GM18508 (cell line): ENCODE measurements around the gene TTLL5.

Experiments
- ATAC-seq: cut with Tn5 transposase; IDR thresholded peaks from one replicate; pipeline ENCODE4 v1.9.1; 2021; ENCODE audit warnings: moderate number of reproducible peaks; ENCODE audit not compliant: insufficient read depth, unreplicated experiment

Gene TTLL5

DNA sequence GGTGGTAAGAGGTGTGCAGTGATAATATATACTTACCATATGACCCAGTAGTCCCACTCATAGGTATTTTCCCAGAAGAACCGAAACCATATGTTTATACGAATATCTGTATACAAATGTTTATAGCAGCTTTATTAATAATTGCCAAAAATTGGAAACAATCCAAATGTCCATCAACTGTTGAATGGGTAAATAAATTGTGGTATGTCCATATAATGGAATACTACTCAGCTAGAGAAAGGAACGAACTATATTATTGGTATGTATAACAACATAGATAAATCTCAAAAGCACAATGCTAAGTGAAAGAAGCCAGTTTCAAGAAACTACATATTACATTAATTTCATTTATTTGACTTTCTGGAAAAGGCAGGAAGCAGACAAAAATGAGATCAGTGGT, 66.1 kb downstream of the TTLL5 start:
- no peak for ATAC-seq

DNA sequence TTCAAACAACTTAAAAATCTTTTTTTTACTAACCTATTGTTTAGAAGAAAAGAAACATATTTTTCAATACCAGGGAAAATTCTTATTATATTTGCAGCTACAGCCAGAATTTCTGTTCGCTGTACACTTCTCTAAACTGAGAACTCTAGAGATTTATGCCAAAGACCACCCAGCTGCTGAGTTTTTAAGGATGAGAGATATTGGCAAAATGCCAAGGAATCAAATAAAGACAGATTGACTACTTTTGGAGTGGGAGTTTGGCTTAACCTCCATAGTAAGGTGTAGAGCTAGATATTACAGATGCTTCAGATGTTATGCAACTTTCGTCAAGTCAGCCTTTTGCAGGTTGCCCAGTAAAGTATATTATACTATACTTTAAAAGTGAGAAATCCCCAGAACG, 71.8 kb downstream of the TTLL5 start:
- ATAC-seq, result no peak

DNA sequence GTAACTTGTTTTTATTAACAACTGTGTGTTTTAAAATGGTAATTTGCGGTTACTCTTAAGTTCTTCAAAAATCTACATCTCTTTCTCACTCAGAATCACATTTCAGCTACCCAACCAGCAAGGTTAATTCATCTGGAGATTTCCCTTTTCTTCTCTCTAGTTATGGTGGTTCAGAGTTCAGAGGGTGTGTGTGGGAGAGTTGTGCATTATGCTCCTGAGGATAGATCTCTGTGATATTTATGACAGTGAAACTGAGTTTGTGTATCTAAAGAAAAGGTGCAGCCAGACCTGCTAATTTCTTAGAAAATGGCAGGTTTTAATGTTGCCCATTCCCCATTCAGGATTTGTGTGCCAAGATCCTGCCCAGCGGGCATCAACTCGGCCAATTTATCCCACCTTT, 73.8 kb downstream of the TTLL5 start:
- no peak for ATAC-seq

DNA sequence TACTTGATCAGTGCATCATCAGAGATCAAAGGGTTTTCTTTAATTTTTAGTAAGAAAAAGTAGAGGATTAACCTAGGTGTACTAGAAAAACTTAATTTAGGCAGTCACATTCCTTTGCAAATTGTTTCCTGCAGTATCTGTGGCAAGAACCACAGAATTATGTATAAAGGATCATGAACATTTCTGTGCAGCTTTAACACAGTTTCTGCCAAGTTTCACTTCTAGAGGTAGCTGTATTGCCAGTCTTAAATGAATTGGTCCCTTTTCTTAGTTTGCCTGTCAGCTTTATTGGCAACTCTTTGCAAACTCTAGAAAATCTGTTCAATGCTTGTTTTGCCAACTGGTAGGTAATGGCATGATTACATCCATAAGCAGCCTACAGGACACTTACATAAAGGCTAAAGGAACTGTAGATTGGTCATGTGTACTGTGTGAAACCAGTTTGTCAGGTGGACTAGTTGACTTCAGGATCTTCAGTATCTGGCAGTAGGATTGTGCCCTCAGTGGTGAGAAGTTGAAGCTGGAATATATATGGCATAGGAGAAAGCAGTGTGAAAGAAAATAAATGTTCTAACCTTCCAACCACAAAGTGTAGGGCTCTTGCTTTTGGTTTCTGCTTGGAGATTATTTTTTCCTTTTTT, 75.9 kb downstream of the TTLL5 start:
- ATAC-seq, result no peak

DNA sequence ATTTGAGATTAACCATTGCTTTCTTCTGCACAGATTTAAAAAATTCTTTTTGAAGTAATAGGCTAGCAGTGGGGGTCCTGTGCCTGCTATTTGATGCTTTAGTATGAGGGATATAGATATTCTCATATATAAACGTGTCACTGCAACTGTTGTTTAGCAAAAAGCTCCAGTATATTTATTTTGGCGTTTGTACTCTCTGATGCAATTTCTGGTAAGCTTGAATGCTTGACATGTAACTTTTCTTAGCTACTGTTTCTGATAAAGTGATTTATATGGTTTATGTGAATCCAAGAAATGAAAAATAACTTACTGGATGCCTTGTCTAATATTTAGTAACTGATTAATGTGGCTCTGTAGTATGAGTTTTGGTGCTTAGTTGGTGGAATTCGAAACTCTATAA, 77.1 kb downstream of the TTLL5 start:
- ATAC-seq, result no peak

DNA sequence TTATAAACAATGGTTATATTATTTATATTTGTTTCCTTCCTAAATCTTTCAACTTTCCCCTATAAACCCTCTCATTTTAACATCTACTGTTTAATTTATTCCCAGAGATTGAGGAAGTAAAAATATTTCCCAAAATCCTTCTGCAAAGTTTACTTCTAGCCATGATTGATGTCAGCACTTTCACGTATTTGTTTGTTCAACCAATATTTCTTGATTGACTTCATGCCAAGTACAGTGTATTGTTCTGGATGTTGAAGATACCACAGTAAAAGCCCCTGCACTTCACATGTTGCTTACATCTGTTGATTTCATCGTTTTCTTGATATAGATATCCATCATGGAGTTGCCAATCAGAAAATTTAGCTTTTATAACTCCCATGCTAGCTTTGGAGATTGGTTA, 81.8 kb downstream of the TTLL5 start:
- no peak for ATAC-seq

DNA sequence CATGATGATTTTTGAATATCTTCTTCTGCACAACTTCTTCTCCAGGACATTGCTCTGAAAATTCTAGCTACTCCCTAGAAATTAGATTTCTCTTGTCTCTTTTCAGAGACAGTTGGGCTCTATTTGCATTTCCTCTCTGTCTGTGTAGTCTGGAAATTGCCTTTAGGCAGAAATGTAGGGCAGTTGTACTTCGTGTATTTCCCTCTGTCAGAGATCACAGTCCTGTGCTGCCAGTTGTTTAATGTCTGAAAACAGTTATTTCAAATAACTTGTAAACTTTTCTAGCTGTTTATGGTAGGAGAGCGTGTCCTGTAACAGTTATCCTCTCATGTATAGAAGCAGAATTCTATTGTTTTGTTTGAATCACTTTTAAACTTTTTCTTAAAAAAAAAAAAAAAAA, 86.9 kb downstream of the TTLL5 start:
- ATAC-seq, result no peak

DNA sequence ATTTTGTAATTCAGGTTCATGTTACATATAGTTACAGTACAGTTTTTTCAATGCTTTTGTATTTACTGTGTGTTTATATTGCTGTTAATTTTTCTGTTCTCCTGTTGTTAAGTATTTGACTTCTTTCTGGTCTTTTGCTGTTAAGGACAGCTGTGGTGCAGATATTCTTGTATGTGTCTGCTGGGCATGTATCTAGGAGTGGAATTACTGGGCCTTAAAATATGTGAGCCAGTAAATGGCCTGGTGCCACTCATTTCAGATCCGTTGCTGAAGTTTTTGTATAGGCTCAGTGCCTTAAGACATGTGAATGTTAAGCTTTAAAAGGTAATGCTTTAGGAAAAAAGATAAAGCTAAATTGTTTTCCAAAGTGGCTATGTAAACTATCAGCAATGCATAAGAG, 87.3 kb downstream of the TTLL5 start:
- ATAC-seq, result no peak

DNA sequence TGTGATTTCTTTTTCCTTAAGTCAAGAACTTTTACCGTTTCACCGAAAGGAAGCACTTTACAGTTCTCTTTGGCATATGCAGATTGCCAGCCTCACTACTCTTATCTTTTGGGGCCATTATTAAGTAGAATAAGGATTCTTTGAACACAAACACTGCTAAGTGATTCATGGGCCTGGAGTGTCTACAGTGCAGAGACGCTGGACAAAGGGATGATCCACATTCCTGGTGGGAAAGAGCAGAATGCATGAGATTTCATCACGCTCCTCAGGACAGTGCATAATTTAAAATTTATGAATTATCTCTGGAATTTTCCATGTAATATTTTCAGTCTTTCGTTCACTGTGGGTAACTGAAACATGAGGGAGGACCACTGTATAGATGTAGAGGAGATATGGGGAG, 90.2 kb downstream of the TTLL5 start:
- no peak for ATAC-seq

DNA sequence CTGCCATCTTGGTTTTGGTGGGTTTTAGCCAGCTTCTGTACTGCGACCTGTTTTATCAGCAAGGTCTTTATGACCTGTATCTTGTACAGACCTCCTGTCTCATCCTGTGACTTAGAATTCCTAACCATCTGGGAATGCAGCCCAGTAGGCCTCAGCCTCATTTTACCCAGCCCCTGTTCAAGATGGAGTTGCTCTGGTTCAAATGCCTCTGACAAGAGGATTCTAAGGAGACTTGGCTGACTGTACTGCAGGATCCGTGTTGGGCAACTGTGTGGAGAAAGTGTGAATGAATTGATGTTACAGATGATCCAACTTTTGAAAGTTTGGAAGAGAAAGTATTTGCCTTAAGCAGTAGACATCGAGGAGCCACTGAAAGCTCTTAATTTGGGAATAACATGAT, 91.0 kb downstream of the TTLL5 start:
- ATAC-seq, result no peak

DNA sequence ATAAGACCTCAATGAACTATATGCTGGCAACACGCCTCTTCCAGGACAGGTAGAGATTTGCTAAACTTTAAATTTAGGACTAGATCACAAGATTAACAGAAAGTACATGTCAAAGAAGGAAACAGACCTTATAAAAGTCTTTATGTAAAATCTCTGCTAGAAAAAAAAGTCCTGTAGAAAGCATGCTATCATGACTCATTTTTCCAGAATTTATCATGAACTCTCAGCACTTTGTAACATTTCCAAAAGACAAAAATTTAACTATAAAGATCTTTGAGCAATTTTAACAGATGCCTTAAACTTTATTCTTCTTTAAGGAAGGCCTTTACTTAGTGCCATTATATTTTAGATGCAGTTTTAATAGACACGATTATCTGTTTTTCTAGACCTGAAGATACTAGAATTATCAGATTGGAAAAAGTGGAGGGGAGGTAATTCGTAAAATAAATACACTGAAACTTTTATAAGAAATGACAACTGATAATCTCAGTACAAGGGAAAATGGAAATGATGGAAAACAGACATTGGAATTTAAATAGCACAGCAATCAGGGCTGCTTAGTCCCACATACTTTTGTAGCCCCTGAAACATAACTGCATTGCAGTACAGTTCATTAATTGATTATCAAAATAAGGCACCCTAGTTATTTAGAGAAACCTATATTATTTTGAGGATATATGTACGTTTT, 92.0 kb downstream of the TTLL5 start:
- no peak for ATAC-seq

DNA sequence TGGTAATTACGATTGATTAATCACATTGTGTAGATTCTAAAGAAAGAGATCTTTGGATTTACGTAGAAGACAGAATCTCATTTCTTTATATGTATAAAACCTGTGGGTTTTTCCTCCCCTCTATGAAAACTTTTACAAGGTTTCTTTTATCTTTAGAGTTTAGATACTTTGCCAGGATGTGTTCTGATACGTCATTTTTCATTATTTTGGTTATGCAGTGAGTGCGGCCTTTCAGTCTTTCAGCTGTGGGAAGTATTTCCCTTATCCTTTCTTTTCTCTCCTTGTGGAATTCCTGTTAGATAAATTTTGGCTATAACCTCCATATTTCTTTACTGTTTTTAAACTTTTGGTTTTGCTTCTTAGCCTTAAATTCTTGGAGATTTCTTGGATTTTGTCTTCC, 92.7 kb downstream of the TTLL5 start:
- no peak for ATAC-seq

DNA sequence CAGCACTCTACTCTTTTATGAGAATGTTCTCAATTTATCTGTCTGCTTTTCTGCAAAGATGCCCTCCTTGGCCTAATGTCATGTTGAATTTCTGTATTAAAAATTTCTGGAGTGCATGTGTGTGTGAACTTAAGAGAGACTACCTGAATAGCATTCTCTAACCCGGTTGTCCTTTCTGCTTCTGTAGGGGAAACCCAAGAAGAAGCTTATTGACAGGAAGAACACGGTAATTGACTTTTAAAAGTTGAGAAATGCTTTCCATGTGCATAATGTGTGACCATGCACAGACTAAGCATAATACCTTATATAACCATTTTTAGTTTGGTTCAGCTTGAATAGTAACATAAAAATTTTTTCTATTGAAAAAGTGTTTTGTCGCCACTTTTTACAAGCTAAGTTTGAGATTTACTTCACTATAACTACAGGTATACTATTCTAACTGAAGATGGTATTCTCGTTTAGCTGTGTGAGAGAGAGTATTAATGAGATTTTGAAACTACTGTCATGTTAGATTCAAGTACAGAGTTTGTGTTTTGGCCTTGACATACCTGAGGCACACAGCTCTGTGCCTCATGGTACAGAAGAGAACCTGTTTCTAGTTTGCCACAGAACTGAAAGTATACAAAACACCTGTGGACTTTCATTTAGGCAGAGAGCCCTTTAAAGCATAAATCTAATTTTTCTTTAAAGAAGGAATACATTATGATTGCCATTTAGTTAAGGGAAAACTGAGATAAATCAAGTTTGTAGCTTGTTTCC, 96.8 kb downstream of the TTLL5 start:
- ATAC-seq, result no peak

DNA sequence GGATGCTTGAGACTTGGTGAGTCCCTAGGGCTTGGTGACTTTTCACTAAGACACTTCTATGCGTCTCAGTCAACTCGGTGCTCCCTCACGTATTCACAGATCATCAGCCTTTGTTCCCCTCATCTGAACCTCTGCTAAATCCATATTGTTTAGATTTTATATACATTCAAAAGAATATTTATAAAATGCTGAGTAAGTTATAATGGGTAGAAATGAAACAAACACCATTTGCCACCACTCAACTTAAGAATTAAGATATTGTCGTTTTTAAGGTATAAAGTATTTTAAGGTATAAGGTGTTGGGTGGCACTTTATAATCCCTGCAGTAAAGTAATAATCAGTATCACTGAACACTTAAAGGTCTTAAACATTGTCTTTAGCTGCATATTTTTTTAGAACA, 103.0 kb downstream of the TTLL5 start:
- ATAC-seq, result no peak

DNA sequence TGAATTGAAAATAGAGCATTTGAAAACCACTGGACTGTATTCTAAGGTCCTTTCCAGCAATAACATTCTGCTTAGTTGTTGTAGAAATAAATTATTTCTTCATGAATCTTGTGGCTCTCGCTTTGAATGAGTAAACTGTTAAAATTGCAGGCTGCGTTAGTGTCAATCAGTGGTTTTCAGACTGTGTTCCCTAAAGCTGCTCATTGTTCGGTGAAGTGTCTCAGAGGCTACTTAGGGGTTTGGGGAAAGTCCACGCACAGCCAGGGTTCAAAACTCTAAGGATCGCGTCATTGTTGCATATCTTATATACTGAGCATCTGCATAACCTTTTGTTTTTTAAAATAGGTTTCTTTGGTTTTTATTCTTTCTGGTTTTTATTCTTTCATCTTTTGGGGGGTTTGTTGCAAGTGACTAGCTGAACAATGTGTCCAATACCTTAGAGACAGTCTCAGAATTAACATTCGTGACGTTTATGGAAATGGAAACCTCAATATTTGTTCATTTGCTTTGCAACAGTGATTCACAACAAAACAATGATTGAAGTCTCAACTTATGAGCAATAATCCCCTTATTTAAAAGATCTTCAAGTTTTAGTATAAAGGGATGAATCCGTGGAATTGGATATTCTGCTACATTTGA, 108.1 kb downstream of the TTLL5 start:
- ATAC-seq, result no peak

DNA sequence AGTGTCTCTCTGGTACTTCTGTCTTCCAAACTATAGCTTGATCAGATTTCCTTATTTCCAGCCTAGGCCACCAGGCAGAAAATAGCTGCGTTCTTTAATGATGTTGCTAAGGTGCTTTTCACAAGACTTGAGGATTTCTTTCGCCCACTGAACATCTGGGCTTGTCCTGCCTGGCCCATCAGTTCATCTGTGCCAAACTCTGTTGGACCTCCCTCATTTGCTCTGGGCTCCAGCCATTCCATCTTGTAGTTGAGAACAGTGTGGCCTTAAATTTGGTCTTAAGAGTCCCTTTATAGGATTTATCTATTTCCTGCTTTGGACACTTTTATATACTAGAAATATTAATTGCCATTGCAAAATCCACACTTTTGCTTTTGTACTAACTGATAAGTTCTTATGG, 109.6 kb downstream of the TTLL5 start:
- ATAC-seq, result no peak

DNA sequence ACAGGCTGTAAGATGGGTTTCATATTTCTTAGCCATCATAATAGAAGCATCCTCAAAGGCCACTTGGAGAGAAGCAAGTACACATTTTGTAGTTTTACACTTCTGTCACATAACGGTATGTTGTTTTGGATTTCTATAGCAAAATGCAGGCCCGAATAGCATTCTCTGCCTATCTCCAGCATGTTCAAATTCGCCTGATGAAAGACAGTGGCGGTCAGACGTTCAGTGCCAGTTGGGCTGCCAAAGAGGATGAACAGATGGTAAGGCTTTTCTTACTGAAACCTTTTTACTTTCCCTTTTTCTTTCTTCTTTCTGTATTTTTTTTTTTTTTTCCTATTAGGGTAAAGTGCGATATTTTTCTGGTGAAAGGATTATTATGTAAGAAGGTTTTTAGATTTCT, 110.5 kb downstream of the TTLL5 start:
- no peak for ATAC-seq

DNA sequence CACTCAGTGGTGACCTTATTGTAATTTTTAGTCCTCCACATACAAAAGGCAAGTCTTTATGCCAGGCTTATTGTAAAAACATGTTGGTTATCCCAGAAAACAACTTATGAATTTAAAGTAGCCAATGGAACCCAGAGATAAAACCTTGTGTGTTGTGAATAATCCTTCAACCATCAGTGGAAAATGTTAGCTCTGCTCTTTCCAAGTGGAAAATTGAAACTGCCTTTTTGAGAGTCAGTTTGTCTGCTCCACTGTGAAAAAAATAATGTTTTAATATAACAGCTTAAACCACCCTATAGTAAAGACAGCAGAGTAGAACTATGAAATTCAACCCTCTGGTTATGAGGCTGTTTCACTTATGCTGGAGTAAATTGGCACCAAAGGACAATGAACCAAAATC, 112.0 kb downstream of the TTLL5 start:
- ATAC-seq, result no peak

DNA sequence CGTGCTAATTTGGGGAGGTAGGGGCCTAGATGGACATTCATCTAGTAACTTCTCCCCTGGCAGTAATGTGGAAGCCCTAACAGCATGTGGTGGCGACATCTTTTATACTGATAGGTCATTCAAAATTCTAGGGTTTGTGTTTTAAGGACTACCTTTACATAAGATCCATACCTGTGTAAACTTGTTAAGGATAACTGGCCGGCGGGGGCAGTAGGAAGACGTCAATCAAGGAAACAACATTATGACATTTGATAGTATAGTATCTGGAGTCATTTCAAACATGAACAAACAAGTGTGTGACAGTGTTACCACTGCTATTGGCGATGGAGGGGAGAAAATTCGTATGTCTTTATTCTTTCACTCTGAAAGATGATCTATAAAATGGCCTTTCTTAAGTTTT, 120.0 kb downstream of the TTLL5 start:
- ATAC-seq, result no peak

DNA sequence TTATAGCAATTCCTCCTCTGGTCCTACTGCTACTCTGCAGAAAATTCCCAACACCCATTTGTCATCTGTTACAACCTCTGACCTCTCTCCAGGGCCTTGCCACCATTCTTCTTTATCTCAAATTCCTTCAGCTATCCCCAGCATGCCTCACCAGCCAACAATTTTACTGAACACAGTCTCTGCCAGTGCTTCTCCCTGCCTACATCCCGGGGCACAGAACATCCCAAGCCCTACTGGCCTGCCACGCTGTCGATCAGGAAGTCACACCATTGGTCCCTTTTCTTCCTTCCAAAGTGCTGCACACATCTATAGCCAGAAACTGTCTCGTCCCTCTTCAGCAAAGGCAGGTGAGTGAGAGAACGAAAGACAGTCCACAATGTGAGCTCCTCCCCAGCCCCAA, 122.1 kb downstream of the TTLL5 start:
- ATAC-seq, result no peak

DNA sequence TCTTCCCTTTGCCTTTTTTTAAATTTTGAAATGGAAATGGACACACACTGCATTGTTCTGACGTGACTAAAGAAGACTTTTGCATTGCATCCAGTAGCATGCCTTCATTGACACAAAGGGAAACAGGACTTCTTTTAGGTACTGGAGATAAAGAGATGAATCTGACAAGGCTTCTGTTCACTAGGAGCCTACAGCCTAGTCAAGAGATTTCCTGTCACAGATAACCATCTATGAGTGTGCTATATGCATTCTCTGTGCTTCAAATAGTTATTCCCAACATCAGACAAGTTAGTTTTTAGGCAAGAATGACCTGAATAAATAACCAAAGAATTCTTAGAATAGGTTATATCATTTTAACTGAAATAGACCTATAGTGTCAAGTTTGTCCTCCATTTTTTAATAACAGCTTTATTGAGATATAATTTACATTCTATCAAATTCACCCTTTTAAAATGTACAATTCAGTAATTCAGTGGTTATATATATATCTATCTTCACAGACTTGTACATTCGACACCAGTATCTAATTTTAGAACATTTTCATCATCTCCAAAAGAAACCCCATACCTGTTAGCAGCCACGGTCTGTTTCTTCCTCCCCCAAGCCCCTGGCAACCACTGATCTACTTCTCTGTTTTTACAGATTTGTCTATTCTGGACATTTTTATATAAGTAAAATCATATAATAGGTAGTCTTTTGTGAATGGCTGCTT, 122.7 kb downstream of the TTLL5 start:
- no peak for ATAC-seq
